K562 (cell line): Measurements from ENCODE around the gene AFDN. TPM values are rescaled to one million over a fixed set of nuclear protein-coding genes. Genes with fewer than 3 reads are reported as not detected.

Source experiments
- ATF7 ChIP-seq: fragments of 450-650 bp; IDR thresholded peaks from 2 replicates; pipeline ENCODE4 v1.7.1; 2014; ENCODE audit warnings: mild to moderate bottlenecking, moderate library complexity
- KAT7 ChIP-seq: sonication (generic); formaldehyde crosslinking; IDR thresholded peaks from 2 replicates; pipeline ENCODE4 v1.8.0; 2022; ENCODE audit warnings: missing genetic modification reagents, mild to moderate bottlenecking, borderline replicate concordance
- MCM7 ChIP-seq, 2 experiments: fragments of 450-650 bp; IDR thresholded peaks; 2 replicates each; pipeline ENCODE4 v1.6.1; 2016 to 2018
- PHTF2 ChIP-seq: fragments of 250-450 bp; sonication (Bioruptor Pico); IDR thresholded peaks from 2 replicates; pipeline ENCODE4 v1.5.0; 2021; ENCODE audit warnings: mild to moderate bottlenecking
- PPARD ChIP-seq: fragments of 250-450 bp; sonication (Bioruptor Pico); IDR thresholded peaks from 2 replicates; pipeline ENCODE4 v1.8.0; 2022; ENCODE audit warnings: inconsistent platforms, mild to moderate bottlenecking, moderate library complexity
- RBFOX2 ChIP-seq: fragments of 200-400 bp; formaldehyde crosslinking; IDR thresholded peaks from 2 replicates; pipeline ENCODE4 v1.6.1; 2017; ENCODE audit warnings: low read depth, mild to moderate bottlenecking, low read length, moderate library complexity
- ZFP36 ChIP-seq: fragments of 150-350 bp; IDR thresholded peaks from 2 replicates; pipeline ENCODE4 v1.6.1; 2018; ENCODE audit warnings: low read length, low read depth; ENCODE audit not compliant: partially characterized antibody
- ZNF551 ChIP-seq: fragments of 250-450 bp; sonication (Bioruptor Pico); IDR thresholded peaks from 2 replicates; pipeline ENCODE4 v1.5.0; 2021; ENCODE audit warnings: mild to moderate bottlenecking, moderate library complexity
- polyA plus RNA-seq, 8 experiments: library from polyadenylated mRNA; depleted of rRNA in 4 of 8; stranded (reverse) in 5 of 8; unstranded in 3 of 8; fragments of >200 nt; fragmentation: Nextera tagmentation in 2 of 8; fragmentation: Illumina TruSeq in 1 of 8; extraction: Ambion mirVana in 2 of 8; extraction: Trizol in 1 of 8; gene quantifications; 2 replicates each; pipeline versions ENCODE4 v1.2.1 to v1.2.3, GENCODE V29; 2011 to 2014; ENCODE audit warnings: inconsistent platforms in 1 of 8, missing spikeins in 1 of 8
- total RNA-seq, 7 experiments: library from RNA; depleted of rRNA in 6 of 7; stranded (reverse); fragments of >200 nt in 6 of 7; fragmentation: Illumina TruSeq in 2 of 7; extraction: Trizol in 2 of 7; gene quantifications; 2 replicates each; pipeline versions ENCODE4 v1.2.1 to v1.2.3, GENCODE V29; 2011 to 2021; ENCODE audit warnings: low replicate concordance in 1 of 7
- TF ChIP-seq, protein P1 (sequence below): fragments of 250-450 bp; sonication (Bioruptor Pico); IDR thresholded peaks from 2 replicates; pipeline ENCODE4 v1.4.0; 2020; ENCODE audit warnings: mild to moderate bottlenecking
- TF ChIP-seq, protein P2 (sequence below): fragments of 450-650 bp; IDR thresholded peaks from 2 replicates; pipeline ENCODE4 v1.6.1; 2016; ENCODE audit warnings: mild to moderate bottlenecking
- TF ChIP-seq, protein P3 (sequence below): IDR thresholded peaks from 2 replicates; pipeline ENCODE4 v1.6.1; 2012; ENCODE audit warnings: low read depth, low read length, improper control_type of control experiment, borderline replicate concordance

Gene AFDN
- total and polyA plus RNA-seq, 9 of the 15 experiments (the other 6 are each of a cell fraction or from before 2014, with no cell fraction given): 7.2 to 129 (median 105) TPM

DNA sequence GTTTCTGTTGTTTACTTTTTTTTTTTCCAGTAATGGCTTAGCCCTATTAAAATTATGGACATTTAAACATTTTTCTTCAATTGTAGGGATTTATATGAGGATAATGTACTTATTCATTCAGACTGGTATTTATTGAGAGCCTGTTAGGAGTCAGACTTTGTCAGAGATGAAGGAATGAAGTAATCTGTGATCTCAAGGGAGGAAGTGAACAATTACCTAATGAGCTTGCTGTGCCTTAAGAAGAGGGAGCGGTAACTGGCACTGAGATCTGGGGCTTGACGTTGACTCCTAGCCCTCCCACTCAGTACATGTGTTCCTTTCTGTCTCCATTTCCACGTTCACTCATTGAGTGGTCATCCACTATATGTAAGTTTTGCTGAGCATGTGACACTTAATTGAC is 12.6 kb downstream of the AFDN start (continued):
- TF ChIP-seq, protein P1, sequence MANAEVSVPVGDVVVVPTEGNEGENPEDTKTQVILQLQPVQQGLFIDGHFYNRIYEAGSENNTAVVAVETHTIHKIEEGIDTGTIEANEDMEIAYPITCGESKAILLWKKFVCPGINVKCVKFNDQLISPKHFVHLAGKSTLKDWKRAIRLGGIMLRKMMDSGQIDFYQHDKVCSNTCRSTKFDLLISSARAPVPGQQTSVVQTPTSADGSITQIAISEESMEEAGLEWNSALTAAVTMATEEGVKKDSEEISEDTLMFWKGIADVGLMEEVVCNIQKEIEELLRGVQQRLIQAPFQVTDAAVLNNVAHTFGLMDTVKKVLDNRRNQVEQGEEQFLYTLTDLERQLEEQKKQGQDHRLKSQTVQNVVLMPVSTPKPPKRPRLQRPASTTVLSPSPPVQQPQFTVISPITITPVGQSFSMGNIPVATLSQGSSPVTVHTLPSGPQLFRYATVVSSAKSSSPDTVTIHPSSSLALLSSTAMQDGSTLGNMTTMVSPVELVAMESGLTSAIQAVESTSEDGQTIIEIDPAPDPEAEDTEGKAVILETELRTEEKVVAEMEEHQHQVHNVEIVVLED (CRISPR knock-in tag): no peak
- TF ChIP-seq MCM7 (IDR thresholded peaks at IDR 0.05): no peak
- no peak for TF ChIP-seq RBFOX2
- no peak for TF ChIP-seq ZNF551 (CRISPR knock-in tag)
- peak; percentile 62 for TF ChIP-seq ZFP36
- no peak for TF ChIP-seq KAT7 (CRISPR knock-in tag)
- no peak for TF ChIP-seq PPARD (CRISPR knock-in tag)
- TF ChIP-seq, protein P2, sequence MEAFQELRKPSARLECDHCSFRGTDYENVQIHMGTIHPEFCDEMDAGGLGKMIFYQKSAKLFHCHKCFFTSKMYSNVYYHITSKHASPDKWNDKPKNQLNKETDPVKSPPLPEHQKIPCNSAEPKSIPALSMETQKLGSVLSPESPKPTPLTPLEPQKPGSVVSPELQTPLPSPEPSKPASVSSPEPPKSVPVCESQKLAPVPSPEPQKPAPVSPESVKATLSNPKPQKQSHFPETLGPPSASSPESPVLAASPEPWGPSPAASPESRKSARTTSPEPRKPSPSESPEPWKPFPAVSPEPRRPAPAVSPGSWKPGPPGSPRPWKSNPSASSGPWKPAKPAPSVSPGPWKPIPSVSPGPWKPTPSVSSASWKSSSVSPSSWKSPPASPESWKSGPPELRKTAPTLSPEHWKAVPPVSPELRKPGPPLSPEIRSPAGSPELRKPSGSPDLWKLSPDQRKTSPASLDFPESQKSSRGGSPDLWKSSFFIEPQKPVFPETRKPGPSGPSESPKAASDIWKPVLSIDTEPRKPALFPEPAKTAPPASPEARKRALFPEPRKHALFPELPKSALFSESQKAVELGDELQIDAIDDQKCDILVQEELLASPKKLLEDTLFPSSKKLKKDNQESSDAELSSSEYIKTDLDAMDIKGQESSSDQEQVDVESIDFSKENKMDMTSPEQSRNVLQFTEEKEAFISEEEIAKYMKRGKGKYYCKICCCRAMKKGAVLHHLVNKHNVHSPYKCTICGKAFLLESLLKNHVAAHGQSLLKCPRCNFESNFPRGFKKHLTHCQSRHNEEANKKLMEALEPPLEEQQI: no peak
- TF ChIP-seq ATF7: 0 out of 2 replicates have a peak, but pooled peaks have one; percentile 46
- TF ChIP-seq PHTF2: no peak
- TF ChIP-seq, protein P3, sequence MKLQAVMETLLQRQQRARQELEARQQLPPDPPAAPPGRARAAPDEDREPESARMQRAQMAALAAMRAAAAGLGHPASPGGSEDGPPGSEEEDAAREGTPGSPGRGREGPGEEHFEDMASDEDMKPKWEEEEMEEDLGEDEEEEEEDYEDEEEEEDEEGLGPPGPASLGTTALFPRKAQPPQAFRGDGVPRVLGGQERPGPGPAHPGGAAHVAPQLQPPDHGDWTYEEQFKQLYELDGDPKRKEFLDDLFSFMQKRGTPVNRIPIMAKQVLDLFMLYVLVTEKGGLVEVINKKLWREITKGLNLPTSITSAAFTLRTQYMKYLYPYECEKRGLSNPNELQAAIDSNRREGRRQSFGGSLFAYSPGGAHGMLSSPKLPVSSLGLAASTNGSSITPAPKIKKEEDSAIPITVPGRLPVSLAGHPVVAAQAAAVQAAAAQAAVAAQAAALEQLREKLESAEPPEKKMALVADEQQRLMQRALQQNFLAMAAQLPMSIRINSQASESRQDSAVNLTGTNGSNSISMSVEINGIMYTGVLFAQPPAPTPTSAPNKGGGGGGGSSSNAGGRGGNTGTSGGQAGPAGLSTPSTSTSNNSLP: 0 out of 2 replicates have a peak, but pooled peaks have one; percentile 13
